HG02798 (cell line): ENCODE results near the gene OSBPL6.
"Not testable (repeated sequence)": the region's sequence is repeated elsewhere in the genome, so short reads cannot be mapped to it uniquely, and the experiment has no call there.

Experiments
- ATAC-seq: cut with Tn5 transposase; IDR thresholded peaks from one replicate; pipeline ENCODE4 v1.9.1; 2021; ENCODE audit warnings: mild to moderate bottlenecking; ENCODE audit not compliant: unreplicated experiment, poor library complexity

The OSBPL6 gene

GRCh38 chr2:178193823-178194599, at the start of gene OSBPL6:
Gene OSBPL6 (plus strand): TSS chr2:178194512. CDS start chr2:178306185, 111,673 bp downstream.
- ATAC-seq: peak; percentile 93

- ATAC-seq: no peak
Measured at GRCh38 chr2:178152033-178152432, 42.3 kb upstream of the OSBPL6 start.

- no peak for ATAC-seq
Measured at GRCh38 chr2:178152542-178152941, 41.8 kb upstream of the OSBPL6 start.

- no peak for ATAC-seq
Measured at GRCh38 chr2:178152977-178153376, 41.3 kb upstream of the OSBPL6 start.

GRCh38 chr2:178153878-178154277, 40.4 kb upstream of the OSBPL6 start:
- not testable (repeated sequence) for ATAC-seq

GRCh38 chr2:178155524-178155923, 38.8 kb upstream of the OSBPL6 start:
- ATAC-seq: no peak

- ATAC-seq: no peak
Measured at GRCh38 chr2:178157574-178157973, 36.7 kb upstream of the OSBPL6 start.

- no peak for ATAC-seq
Measured at GRCh38 chr2:178159966-178160365, 34.3 kb upstream of the OSBPL6 start.

- no peak for ATAC-seq
Measured at GRCh38 chr2:178160601-178161000, 33.7 kb upstream of the OSBPL6 start.

- no peak for ATAC-seq
Measured at GRCh38 chr2:178163395-178163794, 30.9 kb upstream of the OSBPL6 start.

- no peak for ATAC-seq
Measured at GRCh38 chr2:178163911-178164310, 30.4 kb upstream of the OSBPL6 start.

- no peak for ATAC-seq
Measured at GRCh38 chr2:178173657-178174056, 20.7 kb upstream of the OSBPL6 start.

GRCh38 chr2:178177066-178177679, 17.1 kb upstream of the OSBPL6 start:
- ATAC-seq: no peak

- not testable (repeated sequence) for ATAC-seq
Measured at GRCh38 chr2:178180648-178181047, 13.7 kb upstream of the OSBPL6 start.

- ATAC-seq: no peak
Measured at GRCh38 chr2:178187861-178188260, 6.5 kb upstream of the OSBPL6 start.

GRCh38 chr2:178188466-178188865, 5.8 kb upstream of the OSBPL6 start:
- no peak for ATAC-seq

- ATAC-seq: peak; percentile 18
Measured at GRCh38 chr2:178191004-178191508, 3.3 kb upstream of the OSBPL6 start.

- ATAC-seq: no peak
Measured at GRCh38 chr2:178191511-178191910, 2.8 kb upstream of the OSBPL6 start.

GRCh38 chr2:178193496-178193822, 853 bp upstream of the OSBPL6 start:
- ATAC-seq: no peak

- peak; percentile 4 for ATAC-seq
Measured at GRCh38 chr2:178194600-178195389, 483 bp downstream of the OSBPL6 start.
